HEK293 (cell line): Measurements from ENCODE around the gene SMC1B.

Source experiments
- CTCF ChIA-PET: fragments of 350-600 bp; formaldehyde crosslinking; extraction: SDS; loops from one replicate; lab custom pipeline; 2021; ENCODE audit warnings: antibody characterized with exemption; lab: Yijun Ruan, JAX
- POLR2A ChIA-PET: fragments of 300-600 bp; formaldehyde crosslinking; extraction: SDS; loops from one replicate; lab custom pipeline; 2020; ENCODE audit warnings: antibody characterized with exemption, inconsistent platforms; lab: Yijun Ruan, JAX
- H3K27ac ChIP-seq: fragments of 200-500 bp; sonication (Bioruptor generic); 2 replicates; pipeline ENCODE4 v1.5.1; 2014; ENCODE audit warnings: low read depth, low read length, control low read depth, inconsistent platforms; ENCODE audit errors: extremely low read depth
- H3K36me3 ChIP-seq, 2 experiments: fragments of 200-500 bp in 1 of 2; sonication (Bioruptor generic) in 1 of 2; 1 replicate in 1 of 2; 2 replicates in 1 of 2; pipeline ENCODE4 v1.5.1; 2014 to 2017; ENCODE audit warnings: inconsistent platforms in 2 of 2, low read length in 2 of 2; ENCODE audit not compliant: control insufficient read depth in 2 of 2, insufficient read depth in 1 of 2
- H3K4me1 ChIP-seq: fragments of 200-500 bp; sonication (Bioruptor generic); 2 replicates; pipeline ENCODE4 v1.5.1; 2014; ENCODE audit warnings: mild to moderate bottlenecking, low read length, inconsistent platforms; ENCODE audit not compliant: control insufficient read depth, insufficient read depth
- H3K4me3 ChIP-seq: 2 replicates; pipeline ENCODE4 v1.5.1; 2011; ENCODE audit warnings: low read depth, mild to moderate bottlenecking, control low read depth, low read length, moderate library complexity
- H3K9me3 ChIP-seq: fragments of 200-500 bp; sonication (Bioruptor generic); 2 replicates; pipeline ENCODE4 v1.5.1; 2014; ENCODE audit warnings: low read depth, low read length, inconsistent platforms; ENCODE audit not compliant: control insufficient read depth, insufficient read depth
- GLI2 ChIP-seq: fragments of 450-650 bp; formaldehyde crosslinking; IDR thresholded peaks from 2 replicates; pipeline ENCODE4; 2017; ENCODE audit warnings: missing biosample characterization, missing genetic modification characterization, low read depth, borderline replicate concordance
- GLI4 ChIP-seq: fragments of 450-650 bp; formaldehyde crosslinking; IDR thresholded peaks from 2 replicates; pipeline ENCODE4 v1.5.1; 2016; ENCODE audit warnings: missing biosample characterization, missing genetic modification characterization
- INSM2 ChIP-seq: fragments of 450-650 bp; formaldehyde crosslinking; IDR thresholded peaks from 2 replicates; pipeline ENCODE4 v1.5.1; 2016; ENCODE audit warnings: missing biosample characterization, missing genetic modification characterization
- MEIS1 ChIP-seq: sonication (generic); formaldehyde crosslinking; IDR thresholded peaks from 2 replicates; pipeline ENCODE4 v1.8.1; 2022; ENCODE audit warnings: missing genetic modification reagents, mild to moderate bottlenecking, borderline replicate concordance
- MZF1 ChIP-seq: fragments of 450-650 bp; formaldehyde crosslinking; IDR thresholded peaks from 2 replicates; pipeline ENCODE4 v1.5.1; 2017; ENCODE audit warnings: missing biosample characterization, missing genetic modification characterization, borderline replicate concordance
- YY1 ChIP-seq: fragments of 450-650 bp; formaldehyde crosslinking; IDR thresholded peaks from 2 replicates; pipeline ENCODE4 v1.5.1; 2018; ENCODE audit warnings: missing biosample characterization, missing genetic modification characterization
- ZBTB6 ChIP-seq: fragments of 450-650 bp; formaldehyde crosslinking; IDR thresholded peaks from 2 replicates; pipeline ENCODE4 v1.5.1; 2017; ENCODE audit warnings: missing biosample characterization, missing genetic modification characterization
- ZBTB8A ChIP-seq: fragments of 450-650 bp; formaldehyde crosslinking; IDR thresholded peaks from 2 replicates; pipeline ENCODE4 v1.5.1; 2016; ENCODE audit warnings: missing biosample characterization, missing genetic modification characterization
- ZNF114 ChIP-seq: fragments of 450-650 bp; formaldehyde crosslinking; IDR thresholded peaks from 2 replicates; pipeline ENCODE4 v1.5.0; 2017; ENCODE audit warnings: missing biosample characterization, missing genetic modification characterization
- ZNF26 ChIP-seq: fragments of 450-650 bp; formaldehyde crosslinking; IDR thresholded peaks from 2 replicates; pipeline ENCODE4 v1.5.1; 2016; ENCODE audit warnings: missing biosample characterization, missing genetic modification characterization
- ZNF302 ChIP-seq: fragments of 450-650 bp; formaldehyde crosslinking; IDR thresholded peaks from 2 replicates; pipeline ENCODE4 v1.5.1; 2016; ENCODE audit warnings: missing biosample characterization, missing genetic modification characterization, low read depth
- ZNF398 ChIP-seq: fragments of 450-650 bp; formaldehyde crosslinking; IDR thresholded peaks from 2 replicates; pipeline ENCODE4 v1.5.1; 2017; ENCODE audit warnings: missing biosample characterization, missing genetic modification characterization
- ZNF426 ChIP-seq: fragments of 450-650 bp; formaldehyde crosslinking; IDR thresholded peaks from 2 replicates; pipeline ENCODE4 v1.5.1; 2017; ENCODE audit warnings: missing biosample characterization, missing genetic modification characterization, mild to moderate bottlenecking, inconsistent platforms, moderate library complexity
- ZNF433 ChIP-seq: fragments of 450-650 bp; formaldehyde crosslinking; IDR thresholded peaks from 2 replicates; pipeline ENCODE4 v1.5.1; 2016; ENCODE audit warnings: missing biosample characterization, missing genetic modification characterization, low read depth
- ZNF830 ChIP-seq: fragments of 450-650 bp; IDR thresholded peaks from 2 replicates; pipeline ENCODE4 v1.5.0; 2018; ENCODE audit warnings: missing biosample characterization, missing genetic modification characterization, low read depth, mild to moderate bottlenecking, moderate library complexity
- ZSCAN18 ChIP-seq: fragments of 450-650 bp; formaldehyde crosslinking; IDR thresholded peaks from 2 replicates; pipeline ENCODE4 v1.5.1; 2016; ENCODE audit warnings: missing biosample characterization, missing genetic modification characterization
- TF ChIP-seq, protein P1 (sequence below): fragments of 450-650 bp; formaldehyde crosslinking; IDR thresholded peaks from 2 replicates; pipeline ENCODE4 v1.5.1; 2016; ENCODE audit warnings: missing biosample characterization, missing genetic modification characterization, borderline replicate concordance

SMC1B gene

GRCh38 chr22:45413013-45413367, 409 bp downstream of the SMC1B start:
- H3K4me3 ChIP-seq, result no peak overlapping the region
- H3K9me3 ChIP-seq, result no peaks in the 10 kb centered on the region
- no peak overlapping the region for H3K27ac ChIP-seq
- ChIA-PET POLR2A (no interaction called here), CTCF (interaction anchor here (0.9 kb wide), 1 partner anchor 10 kb away, joined by 3 read pairs; no protein-coding TSS in a partner anchor)
- TF ChIP-seq MZF1 (tag by site-specific recombination) (no peak), MEIS1 (CRISPR knock-in tag) (no peak), ZSCAN18 (tag by site-specific recombination) (no peak), INSM2 (tag by site-specific recombination) (no peak), ZNF830 (tag by site-specific recombination) (no peak), GLI4 (no peak), ZBTB6 (tag by site-specific recombination) (no peak), ZNF433 (tag by site-specific recombination) (no peak), YY1 (tag by site-specific recombination) (no peak), ZNF302 (tag by site-specific recombination) (no peak), ZNF426 (tag by site-specific recombination) (no peak), GLI2 (no peak), ZNF114 (tag by site-specific recombination) (no peak), ZBTB8A (tag by site-specific recombination) (no peak)
- TF ChIP-seq, protein P1, sequence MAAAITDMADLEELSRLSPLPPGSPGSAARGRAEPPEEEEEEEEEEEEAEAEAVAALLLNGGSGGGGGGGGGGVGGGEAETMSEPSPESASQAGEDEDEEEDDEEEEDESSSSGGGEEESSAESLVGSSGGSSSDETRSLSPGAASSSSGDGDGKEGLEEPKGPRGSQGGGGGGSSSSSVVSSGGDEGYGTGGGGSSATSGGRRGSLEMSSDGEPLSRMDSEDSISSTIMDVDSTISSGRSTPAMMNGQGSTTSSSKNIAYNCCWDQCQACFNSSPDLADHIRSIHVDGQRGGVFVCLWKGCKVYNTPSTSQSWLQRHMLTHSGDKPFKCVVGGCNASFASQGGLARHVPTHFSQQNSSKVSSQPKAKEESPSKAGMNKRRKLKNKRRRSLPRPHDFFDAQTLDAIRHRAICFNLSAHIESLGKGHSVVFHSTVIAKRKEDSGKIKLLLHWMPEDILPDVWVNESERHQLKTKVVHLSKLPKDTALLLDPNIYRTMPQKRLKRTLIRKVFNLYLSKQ, result no peak
- H3K36me3 ChIP-seq, result no peaks in the 10 kb centered on the region; a peak in 1 of 3 replicates
- no peaks in the 10 kb centered on the region for H3K4me1 ChIP-seq

DNA sequence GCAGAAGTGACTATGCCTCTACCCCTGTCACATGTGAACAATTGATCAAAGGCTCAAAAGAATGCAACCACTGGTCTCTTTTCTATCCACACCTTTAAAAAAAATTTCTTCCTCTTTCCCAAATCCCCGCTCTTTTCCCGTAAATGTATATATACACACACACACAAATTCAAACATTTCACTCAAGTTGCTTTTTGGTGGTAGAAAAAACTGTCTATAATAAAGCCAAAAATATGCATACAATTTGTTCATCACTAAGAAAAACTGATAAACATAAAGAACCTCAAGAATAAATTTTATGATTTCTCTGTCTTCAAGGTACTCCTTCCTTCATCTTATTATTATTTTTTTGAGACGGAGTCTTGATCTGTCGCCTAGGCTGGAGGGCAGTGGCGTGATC, 5.6 kb downstream of the SMC1B start:
- Histone ChIP-seq H3K27ac (no peak overlapping the region), H3K36me3 (no peaks in the 10 kb centered on the region), H3K4me1 (no peaks in the 10 kb centered on the region), H3K9me3 (no peaks in the 10 kb centered on the region), H3K4me3 (no peak overlapping the region)
- TF ChIP-seq ZNF398 (tag by site-specific recombination) (no peak), ZNF26 (peak; percentile 91)
- POLR2A ChIA-PET, result no interaction called here
- CTCF ChIA-PET, result no interaction called here
